Aorta (tissue), 5 donors: ENCODE data around the gene RFWD3. TPM values are rescaled to one million over a fixed set of nuclear protein-coding genes. Genes with fewer than 3 reads are reported as not detected.

ENCODE experiments used
- ATAC-seq: fragments of 200-7000 bp; cut with Tn5 transposase; one replicate; pipeline ENCODE4 v1.9.1; 2022; ENCODE audit warnings: moderate library complexity; ENCODE audit not compliant: low FRiP score
- DNase-seq, 2 donors: peaks; one replicate each; pipeline ENCODE4 v3.0.0-alpha.2; 2020
- H3K27ac ChIP-seq, 2 donors: one replicate each; pipeline ENCODE4 v1.5.1; 2013; ENCODE audit warnings: low read length in 2 of 2, mild to moderate bottlenecking in 2 of 2, moderate library complexity in 2 of 2, control low read depth in 1 of 2, inconsistent platforms in 1 of 2, low read depth in 1 of 2
- H3K27me3 ChIP-seq, 2 donors: one replicate each; pipeline ENCODE4 v1.6.1; 2013; ENCODE audit warnings: control low read depth in 1 of 2, low read length in 1 of 2, mild to moderate bottlenecking in 1 of 2, moderate library complexity in 1 of 2; ENCODE audit not compliant: insufficient read depth in 2 of 2, control insufficient read depth in 1 of 2
- H3K36me3 ChIP-seq, 2 donors: one replicate each; pipeline ENCODE4 v1.6.1; 2013; ENCODE audit warnings: control low read depth in 1 of 2, low read length in 1 of 2, mild to moderate bottlenecking in 1 of 2; ENCODE audit not compliant: insufficient read depth in 2 of 2, control insufficient read depth in 1 of 2
- H3K4me1 ChIP-seq, 2 donors: one replicate each; pipeline ENCODE4 v1.6.1; 2013; ENCODE audit warnings: low read length in 2 of 2, control low read depth in 1 of 2, mild to moderate bottlenecking in 1 of 2, moderate library complexity in 1 of 2; ENCODE audit not compliant: insufficient read depth in 2 of 2, control insufficient read depth in 1 of 2
- H3K4me3 ChIP-seq, 2 donors: one replicate each; pipeline ENCODE4 v1.5.1; 2013; ENCODE audit warnings: low read length in 2 of 2, control low read depth in 1 of 2, mild to moderate bottlenecking in 1 of 2
- H3K9me3 ChIP-seq: one replicate; pipeline ENCODE4 v1.6.1; 2013; ENCODE audit warnings: mild to moderate bottlenecking, low read length; ENCODE audit not compliant: control insufficient read depth
- WGBS, 2 donors: extraction: QIAGEN DNeasy Blood & Tissue Kit; methylation state at CpG; one replicate each; pipeline ENCODE4 v1.1.7; 2013; 5-methylcytosine and 5-hydroxymethylcytosine counted together
- intact Hi-C, 2 donors: fragments of 100-400 bp; cut with DNase I; formaldehyde crosslinking; loops; one replicate each; pipeline versions ENCODE4 v1.14.2 to v1.15.0; 2022
- polyA plus RNA-seq, 2 donors: library from polyadenylated mRNA; stranded (reverse); fragments of 200-250 nt; gene quantifications; one replicate each; pipeline ENCODE4 v1.2.3, GENCODE V29; 2013
- total RNA-seq, 2 donors: library from RNA; stranded (reverse); fragmentation: NEBNext Ultra II Directional; extraction: Animal tissue kit (Norgen Biotek cat#: 25700); gene quantifications; one replicate each; pipeline ENCODE4 v1.2.1, GENCODE V29; 2021
- donor health status: healthy with polysubstance abuse.
- donor health status: Bipolar disorder and iron deficiency.
- donor health status: DM: no; HTN: no; CAD: no.
- donor health status: DM: no; HTN: no; CAD: no.
- donor health status: DM: yes; HTN: yes; CAD: no.

The RFWD3 gene
- total and polyA plus RNA-seq, 4 donors = 2.8 to 17.1 (median 9.9) TPM

DNA sequence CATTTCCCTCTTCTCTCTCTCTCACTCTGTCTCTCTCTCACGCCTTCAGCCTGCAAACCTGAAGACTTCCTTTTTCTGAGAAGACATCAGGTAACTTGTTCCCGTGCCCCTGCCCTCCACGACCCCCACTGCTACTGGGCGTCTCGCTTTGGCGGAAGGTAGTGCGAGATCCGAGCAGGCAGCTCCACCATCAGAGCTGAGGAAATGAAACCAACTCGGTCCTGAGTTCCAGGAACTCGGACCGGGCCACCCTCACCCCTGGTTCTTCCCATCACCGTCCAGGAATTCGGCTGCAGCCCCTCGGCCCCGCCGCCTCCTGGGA is 33.4 kb upstream of the RFWD3 start:
- H3K27ac ChIP-seq = peak overlapping the region in 1 of 2 donors; percentile 61
- no peaks in the 10 kb centered on the region for H3K27me3 ChIP-seq
- H3K4me3 ChIP-seq = peak overlapping the region; percentile 75 to 76
- no peaks in the 10 kb centered on the region for H3K9me3 ChIP-seq
- no peaks in the 10 kb centered on the region for H3K36me3 ChIP-seq
- intact Hi-C loops = no loop called here
- WGBS, 2 donors = 1 to 2% methylated on average over 15 to 16 of the region's 16 CpGs
- ATAC-seq (peak; percentile 66), DNase-seq (peak; percentile 54 to 77)
- no peaks in the 10 kb centered on the region for H3K4me1 ChIP-seq

DNA sequence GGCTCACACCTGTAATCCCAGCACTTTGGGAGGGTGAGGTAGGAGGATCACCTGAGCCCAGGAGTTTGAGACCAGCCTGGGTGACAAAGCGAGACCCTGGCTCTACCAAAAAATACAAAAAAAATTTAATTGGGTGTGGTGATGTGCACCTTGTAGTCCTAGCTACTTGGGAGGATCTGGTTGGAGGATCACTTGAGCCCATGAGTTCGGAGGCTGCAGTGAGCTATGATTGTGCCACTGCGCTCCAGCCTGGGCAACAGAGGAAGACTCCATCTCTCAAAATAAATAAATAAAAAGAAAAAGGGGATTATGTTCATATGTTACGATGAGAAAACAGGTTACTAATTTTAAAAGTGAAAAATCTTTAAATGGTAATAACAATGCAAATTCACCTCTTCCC is 33.0 kb upstream of the RFWD3 start:
- Histone ChIP-seq H3K9me3 (no peaks in the 10 kb centered on the region), H3K4me3 (peak overlapping the region; percentile 75 to 76), H3K27ac (no peak overlapping the region), H3K27me3 (no peaks in the 10 kb centered on the region), H3K4me1 (no peaks in the 10 kb centered on the region), H3K36me3 (no peaks in the 10 kb centered on the region)
- no peak for DNase-seq
- intact Hi-C loops = no loop called here
- ATAC-seq = no peak
- WGBS, 2 donors = 73 to 79% methylated on average over 4 of the region's 4 CpGs

GRCh38 chr16:74698222-74698621 is 31.5 kb upstream of the RFWD3 start:
- Histone ChIP-seq H3K36me3 (no peaks in the 10 kb centered on the region), H3K4me1 (no peaks in the 10 kb centered on the region), H3K9me3 (no peaks in the 10 kb centered on the region), H3K4me3 (no peak overlapping the region), H3K27ac (no peak overlapping the region), H3K27me3 (no peaks in the 10 kb centered on the region)
- intact Hi-C loops = no loop called here
- DNase-seq (no peak), ATAC-seq (no peak)
- 78 to 79% methylated on average over 4 of the region's 4 CpGs for WGBS, 2 donors

- Histone ChIP-seq H3K27me3 (no peaks in the 10 kb centered on the region), H3K36me3 (no peaks in the 10 kb centered on the region), H3K9me3 (no peaks in the 10 kb centered on the region), H3K4me3 (peak overlapping the region; percentile 16 to 35), H3K4me1 (no peaks in the 10 kb centered on the region), H3K27ac (no peak overlapping the region)
- DNase-seq (peak; percentile 85 to 86), ATAC-seq (peak; percentile 95)
- intact Hi-C loops = no loop called here
- 45 to 51% methylated on average over 19 of the region's 19 CpGs for WGBS, 2 donors
Measured at GRCh38 chr16:74695450-74696422, 29.1 kb upstream of the RFWD3 start.

DNA sequence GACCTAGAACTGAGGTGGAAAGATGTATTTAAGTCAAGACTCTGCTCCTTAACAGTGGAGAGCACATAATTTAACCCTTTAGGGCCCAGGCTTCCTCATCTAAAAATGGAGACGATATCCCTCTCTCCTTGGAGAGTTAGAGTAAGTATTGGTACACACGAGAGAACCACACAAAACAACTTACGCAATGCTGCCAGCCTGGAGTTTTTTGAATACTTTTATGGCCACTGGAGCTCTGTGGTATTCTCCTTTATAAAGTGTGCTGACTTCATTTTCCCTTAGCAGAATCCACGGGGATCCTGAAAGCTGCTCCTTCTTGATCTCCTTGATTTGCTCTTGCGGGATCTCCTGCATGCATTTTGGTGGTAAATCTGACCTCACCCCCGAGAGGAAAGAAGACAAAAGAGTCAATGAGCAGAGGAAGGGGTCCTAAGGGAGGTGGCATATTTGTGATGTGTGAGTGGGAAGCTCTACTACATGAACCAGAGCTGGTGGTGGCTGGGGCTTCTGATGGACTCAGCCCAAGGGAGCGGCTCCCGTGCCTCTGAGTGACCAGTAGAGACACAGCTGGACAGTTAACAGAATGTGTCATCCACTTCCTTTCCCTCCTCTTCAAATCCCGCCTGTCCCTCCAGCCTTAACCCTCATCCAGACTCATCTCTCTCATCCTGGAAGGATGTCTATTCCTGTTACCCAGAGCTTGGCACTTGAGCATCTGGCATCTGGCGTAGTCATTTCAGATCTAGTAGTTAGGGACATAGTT is 24.6 kb upstream of the RFWD3 start:
- H3K9me3 ChIP-seq = no peaks in the 10 kb centered on the region
- H3K27me3 ChIP-seq = no peaks in the 10 kb centered on the region
- intact Hi-C loops = no loop called here
- no peak overlapping the region for H3K27ac ChIP-seq
- H3K4me3 ChIP-seq = no peak overlapping the region
- H3K4me1 ChIP-seq = no peaks in the 10 kb centered on the region
- no peak for DNase-seq
- H3K36me3 ChIP-seq = no peaks in the 10 kb centered on the region
- no peak for ATAC-seq
- 81 to 84% methylated on average over 10 of the region's 10 CpGs for WGBS, 2 donors

DNA sequence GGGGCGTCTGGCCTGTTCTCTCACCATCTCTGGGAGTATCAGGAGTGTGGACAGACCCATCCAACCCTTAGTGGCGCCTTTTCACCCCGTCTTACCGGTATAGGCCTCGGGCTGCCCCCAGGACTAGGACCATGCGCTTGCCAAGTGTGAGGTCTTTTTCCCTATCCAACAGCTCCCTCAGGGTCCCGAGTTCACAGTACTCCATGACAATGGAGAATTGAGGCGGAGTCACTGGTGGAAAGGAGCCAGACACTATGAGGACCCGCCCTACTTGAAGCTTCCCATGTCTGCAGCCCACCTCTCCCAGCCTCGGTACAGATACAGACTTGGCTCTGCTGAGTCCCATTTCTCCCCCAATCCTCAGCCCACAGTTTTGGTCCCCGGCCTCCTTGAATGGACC is 15.9 kb upstream of the RFWD3 start:
- ATAC-seq = no peak
- H3K36me3 ChIP-seq = peaks cover 0 to 7% of the 10 kb centered on the region in 2 donors
- WGBS, 2 donors = 81 to 85% methylated on average over 11 of the region's 11 CpGs

GRCh38 chr16:74680681-74681080 is 14.0 kb upstream of the RFWD3 start:
- 96% methylated on average over 6 of the region's 6 CpGs for WGBS, 2 donors
- no peak overlapping the region for H3K27ac ChIP-seq
- ATAC-seq (no peak), DNase-seq (no peak)
- no peaks in the 10 kb centered on the region for H3K4me1 ChIP-seq
- no peak overlapping the region for H3K4me3 ChIP-seq
- no peaks in the 10 kb centered on the region for H3K9me3 ChIP-seq
- peaks cover 0 to 7% of the 10 kb centered on the region in 2 donors for H3K36me3 ChIP-seq
- intact Hi-C loops = no loop called here
- no peaks in the 10 kb centered on the region for H3K27me3 ChIP-seq

More for the DNA sequence above, 15.9 kb upstream of the RFWD3 start:
- no peaks in the 10 kb centered on the region for H3K9me3 ChIP-seq
- no peaks in the 10 kb centered on the region for H3K4me1 ChIP-seq
- intact Hi-C loops = no loop called here
- H3K27ac ChIP-seq = no peak overlapping the region
- H3K4me3 ChIP-seq = no peak overlapping the region
- DNase-seq = no peak
- H3K27me3 ChIP-seq = no peaks in the 10 kb centered on the region

DNA sequence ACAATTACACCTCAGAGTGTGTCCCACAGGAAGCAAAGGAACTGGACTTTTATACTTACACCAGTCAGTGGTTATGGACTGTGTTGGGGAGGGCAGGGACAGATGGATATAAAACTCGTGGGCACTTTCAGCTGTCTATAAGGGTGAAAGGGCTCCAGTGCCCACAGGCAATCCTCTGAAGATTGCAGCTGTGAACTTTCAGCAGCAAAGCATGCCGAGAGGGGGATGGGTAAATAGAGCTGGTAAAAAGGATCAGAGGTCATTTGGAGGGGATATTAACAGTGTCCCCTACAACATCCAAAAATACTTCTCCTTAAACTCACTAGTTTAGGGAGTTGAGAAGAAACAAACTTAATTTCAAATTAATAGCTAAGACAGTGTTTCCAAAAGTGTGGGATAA is 13.3 kb upstream of the RFWD3 start:
- WGBS, 2 donors = 18 to 39% methylated on average over 2 of the region's 2 CpGs
- peaks cover 0 to 5% of the 10 kb centered on the region in 2 donors for H3K36me3 ChIP-seq
- DNase-seq = no peak

More for the DNA sequence above, 13.3 kb upstream of the RFWD3 start:
- no peak for ATAC-seq
- H3K27me3 ChIP-seq = no peaks in the 10 kb centered on the region
- intact Hi-C loops = no loop called here
- no peaks in the 10 kb centered on the region for H3K4me1 ChIP-seq
- no peaks in the 10 kb centered on the region for H3K9me3 ChIP-seq
- no peak overlapping the region for H3K27ac ChIP-seq
- H3K4me3 ChIP-seq = no peak overlapping the region
